HCT116 (cell line): Measurements from ENCODE around the gene PCNX1.

Source experiments
- ATF3 ChIP-seq: IDR thresholded peaks from 2 replicates; pipeline ENCODE4 v1.6.1; 2012
- CBX3 ChIP-seq: IDR thresholded peaks from 2 replicates; pipeline ENCODE4 v1.6.1; 2012; ENCODE audit warnings: low read depth
- CEBPB ChIP-seq: IDR thresholded peaks from 2 replicates; pipeline ENCODE4 v1.6.1; 2012; ENCODE audit warnings: low read depth
- EGR1 ChIP-seq: IDR thresholded peaks from 2 replicates; pipeline ENCODE4 v1.6.1; 2012; ENCODE audit warnings: low read depth
- EZH2 ChIP-seq: fragments of 200-600 bp; sonication (generic); IDR thresholded peaks from 2 replicates; pipeline ENCODE4 v1.6.1; 2017; ENCODE audit warnings: antibody characterized with exemption, mixed run types
- JUND ChIP-seq: IDR thresholded peaks from 2 replicates; pipeline ENCODE4 v1.6.1; 2012
- POLR2A ChIP-seq: IDR thresholded peaks from 2 replicates; pipeline ENCODE4 v1.7.0; 2011; ENCODE audit warnings: borderline replicate concordance; ENCODE audit not compliant: insufficient read depth, insufficient read length; ENCODE audit errors: extremely low read depth
- POLR2AphosphoS5 ChIP-seq: IDR thresholded peaks from 2 replicates; pipeline ENCODE4 v1.6.1; 2011; ENCODE audit warnings: mild to moderate bottlenecking, low read depth, low read length, moderate library complexity
- SIN3A ChIP-seq: IDR thresholded peaks from 2 replicates; pipeline ENCODE4 v1.6.1; 2012; ENCODE audit warnings: low read depth
- SP1 ChIP-seq: IDR thresholded peaks from 2 replicates; pipeline ENCODE4 v1.6.1; 2012; ENCODE audit warnings: low read depth
- ZNF274 ChIP-seq: fragments of 200-500 bp; sonication (Bioruptor generic); IDR thresholded peaks from 2 replicates; pipeline ENCODE4 v1.6.1; 2014; ENCODE audit warnings: mild to moderate bottlenecking, low read depth, low read length, inconsistent platforms
- TF ChIP-seq, protein P1 (sequence below), 3 experiments: fragments of 200-600 bp in 1 of 3; sonication (generic) in 1 of 3; IDR thresholded peaks in 2 of 3; conservative IDR thresholded peaks in 1 of 3; 2 replicates each; pipeline ENCODE4 v1.5.1; 2012 to 2017; ENCODE audit warnings: low read depth in 2 of 3, low read length in 2 of 3, antibody characterized with exemption in 1 of 3, borderline replicate concordance in 1 of 3, control low read depth in 1 of 3, mild to moderate bottlenecking in 1 of 3, mixed read lengths in 1 of 3, mixed run types in 1 of 3, moderate library complexity in 1 of 3; ENCODE audit not compliant: insufficient read depth in 1 of 3
- TF ChIP-seq, protein P2 (sequence below): IDR thresholded peaks from 2 replicates; pipeline ENCODE4 v1.6.1; 2012

- no peak for TF ChIP-seq ATF3
- no peak for TF ChIP-seq SP1
- no peak for TF ChIP-seq SIN3A
- TF ChIP-seq, protein P1, sequence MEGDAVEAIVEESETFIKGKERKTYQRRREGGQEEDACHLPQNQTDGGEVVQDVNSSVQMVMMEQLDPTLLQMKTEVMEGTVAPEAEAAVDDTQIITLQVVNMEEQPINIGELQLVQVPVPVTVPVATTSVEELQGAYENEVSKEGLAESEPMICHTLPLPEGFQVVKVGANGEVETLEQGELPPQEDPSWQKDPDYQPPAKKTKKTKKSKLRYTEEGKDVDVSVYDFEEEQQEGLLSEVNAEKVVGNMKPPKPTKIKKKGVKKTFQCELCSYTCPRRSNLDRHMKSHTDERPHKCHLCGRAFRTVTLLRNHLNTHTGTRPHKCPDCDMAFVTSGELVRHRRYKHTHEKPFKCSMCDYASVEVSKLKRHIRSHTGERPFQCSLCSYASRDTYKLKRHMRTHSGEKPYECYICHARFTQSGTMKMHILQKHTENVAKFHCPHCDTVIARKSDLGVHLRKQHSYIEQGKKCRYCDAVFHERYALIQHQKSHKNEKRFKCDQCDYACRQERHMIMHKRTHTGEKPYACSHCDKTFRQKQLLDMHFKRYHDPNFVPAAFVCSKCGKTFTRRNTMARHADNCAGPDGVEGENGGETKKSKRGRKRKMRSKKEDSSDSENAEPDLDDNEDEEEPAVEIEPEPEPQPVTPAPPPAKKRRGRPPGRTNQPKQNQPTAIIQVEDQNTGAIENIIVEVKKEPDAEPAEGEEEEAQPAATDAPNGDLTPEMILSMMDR (IDR thresholded peaks at IDR 0.05 in 2 of 3, conservative IDR thresholded peaks at IDR 0.05 in 1 of 3; ENCODE audit: borderline replicate concordance in 1 of 3, insufficient read depth in 1 of 3, low read depth in 2 of 3, low read length in 2 of 3) = no peak
- TF ChIP-seq EZH2 = no peak
- no peak for TF ChIP-seq POLR2AphosphoS5
- TF ChIP-seq, protein P2, sequence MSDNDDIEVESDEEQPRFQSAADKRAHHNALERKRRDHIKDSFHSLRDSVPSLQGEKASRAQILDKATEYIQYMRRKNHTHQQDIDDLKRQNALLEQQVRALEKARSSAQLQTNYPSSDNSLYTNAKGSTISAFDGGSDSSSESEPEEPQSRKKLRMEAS = no peak
- no peak for TF ChIP-seq POLR2A
- no peak for TF ChIP-seq JUND
- TF ChIP-seq CBX3 = no peak
- no peak for TF ChIP-seq ZNF274
- TF ChIP-seq EGR1 = no peak
- no peak for TF ChIP-seq CEBPB
These were observed 201.3 kb downstream of the PCNX1 start for GRCh38 chr14:71108398-71109119.
